ENCODE measurements around the gene PAPOLA.

The PAPOLA gene

DNA sequence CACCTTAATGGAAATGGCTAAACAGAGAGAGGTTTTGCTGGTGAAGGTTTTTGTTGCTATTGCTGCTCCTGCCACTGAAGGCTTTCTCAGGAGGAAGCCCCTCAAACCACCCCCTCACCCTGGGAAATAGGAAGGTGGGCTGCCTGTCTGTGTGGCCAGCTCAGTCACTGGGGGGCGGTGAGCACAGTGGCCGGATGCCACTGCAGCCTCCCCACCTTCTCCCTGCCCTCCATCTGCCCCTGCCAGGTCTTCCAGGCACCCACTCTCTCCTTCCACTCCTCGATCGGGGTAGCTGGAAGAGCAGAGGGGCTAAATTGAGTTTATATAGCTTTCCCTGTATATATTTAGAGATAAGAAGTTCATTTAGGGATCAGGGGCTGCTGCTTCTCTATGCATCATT is 80.8 kb downstream of the PAPOLA start:
- no peak overlapping the region for H3K9ac ChIP-seq (ENCODE audit: low read length in 5 of 5)
- H3K27ac ChIP-seq (ENCODE audit: low read depth, low read length), result no peak overlapping the region
- H3K36me3 ChIP-seq (ENCODE audit: control insufficient read depth in 5 of 5, insufficient read depth in 5 of 5, low read length in 5 of 5), result no peaks in the 10 kb centered on the region
- H3K4me1 ChIP-seq (ENCODE audit: control insufficient read depth in 5 of 5, insufficient read depth in 5 of 5, low read length in 5 of 5), result peaks cover 0 to 8% (median 7%) of the 10 kb centered on the region in 5 donors
- peaks cover 0 to 32% (median 11%) of the 10 kb centered on the region in 5 donors for H3K27me3 ChIP-seq (ENCODE audit: control insufficient read depth in 5 of 5, insufficient read depth in 4 of 5, low read length in 5 of 5)
- H3K9me3 ChIP-seq (ENCODE audit: control insufficient read depth in 5 of 5, low read length in 5 of 5), result no peaks in the 10 kb centered on the region
- no peak overlapping the region for H3K4me3 ChIP-seq (ENCODE audit: low read depth in 1 of 5, low read length in 5 of 5)

DNA sequence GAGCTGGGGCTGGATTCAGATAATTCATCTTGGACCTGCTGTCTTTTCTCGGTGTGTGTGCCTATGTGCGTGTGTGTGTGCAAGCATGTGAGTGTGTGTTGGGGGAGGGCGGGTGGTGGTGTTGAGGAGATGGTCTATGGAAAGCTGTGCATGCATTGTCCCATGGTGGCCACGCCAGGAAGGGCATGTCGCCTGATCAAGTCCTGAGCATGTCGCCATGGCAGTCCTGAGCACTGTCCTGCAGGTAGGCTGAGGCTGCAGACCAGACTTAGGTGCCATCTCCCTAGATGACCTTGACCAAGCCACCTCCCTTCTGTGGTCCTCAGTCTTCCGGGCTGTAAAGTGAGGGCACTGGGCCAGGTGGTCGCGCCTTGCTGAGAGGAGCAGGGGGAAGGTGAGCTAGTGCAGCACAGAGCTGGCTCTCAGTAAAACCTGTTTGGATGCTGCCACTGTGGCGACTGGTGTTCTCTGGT is 81.4 kb downstream of the PAPOLA start:
- Histone ChIP-seq H3K36me3 (ENCODE audit: control insufficient read depth in 5 of 5, insufficient read depth in 5 of 5, low read length in 5 of 5) (no peaks in the 10 kb centered on the region), H3K4me3 (ENCODE audit: low read depth in 1 of 5, low read length in 5 of 5) (no peak overlapping the region), H3K9me3 (ENCODE audit: control insufficient read depth in 5 of 5, low read length in 5 of 5) (no peaks in the 10 kb centered on the region), H3K27ac (ENCODE audit: low read depth, low read length) (no peak overlapping the region), H3K9ac (ENCODE audit: low read length in 5 of 5) (no peak overlapping the region), H3K27me3 (ENCODE audit: control insufficient read depth in 5 of 5, insufficient read depth in 4 of 5, low read length in 5 of 5) (peaks cover 0 to 32% (median 11%) of the 10 kb centered on the region in 5 donors), H3K4me1 (ENCODE audit: control insufficient read depth in 5 of 5, insufficient read depth in 5 of 5, low read length in 5 of 5) (peaks cover 0 to 11% (median 11%) of the 10 kb centered on the region in 5 donors)

DNA sequence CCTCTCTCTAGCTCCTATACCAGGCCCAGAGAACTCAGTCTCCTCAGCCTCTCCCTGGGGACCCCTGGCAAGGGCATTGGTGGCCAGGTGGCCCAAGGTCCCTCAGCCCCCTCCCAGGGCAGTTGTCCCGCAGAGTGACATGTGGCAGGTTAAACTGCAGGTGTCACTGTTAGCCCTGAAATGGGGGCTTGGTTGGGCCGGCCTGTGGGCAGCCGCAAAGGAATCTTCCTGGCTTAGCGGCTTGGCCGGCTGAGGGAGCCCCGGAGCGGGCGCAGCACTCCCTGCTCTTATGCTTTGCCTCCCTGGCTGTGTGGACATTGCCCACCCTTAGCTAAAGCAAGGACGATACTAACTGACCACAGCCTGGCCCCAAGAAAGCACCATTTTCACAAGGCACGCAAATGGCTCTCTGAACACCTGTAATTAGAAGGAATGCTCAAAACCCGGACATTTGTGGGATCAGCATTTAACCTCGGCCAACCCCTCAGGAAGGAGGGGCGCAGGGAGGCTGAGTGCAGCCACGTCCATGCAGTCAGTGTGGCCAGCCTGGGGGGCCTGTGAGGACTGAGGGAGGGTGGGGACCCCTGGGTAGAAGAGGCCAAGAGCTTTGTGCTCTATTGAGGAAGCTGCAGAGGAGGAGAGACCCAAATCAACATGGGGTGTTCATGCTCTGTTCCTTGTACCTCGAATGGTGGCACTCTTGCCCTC is 82.2 kb downstream of the PAPOLA start:
- no peak overlapping the region for H3K27ac ChIP-seq (ENCODE audit: low read depth, low read length)
- H3K9me3 ChIP-seq (ENCODE audit: control insufficient read depth in 5 of 5, low read length in 5 of 5), result no peaks in the 10 kb centered on the region
- no peak overlapping the region for H3K9ac ChIP-seq (ENCODE audit: low read length in 5 of 5)
- H3K36me3 ChIP-seq (ENCODE audit: control insufficient read depth in 5 of 5, insufficient read depth in 5 of 5, low read length in 5 of 5), result no peaks in the 10 kb centered on the region
- H3K4me1 ChIP-seq (ENCODE audit: control insufficient read depth in 5 of 5, insufficient read depth in 5 of 5, low read length in 5 of 5), result peaks cover 0 to 19% (median 18%) of the 10 kb centered on the region in 5 donors
- peaks cover 0 to 32% (median 11%) of the 10 kb centered on the region in 5 donors for H3K27me3 ChIP-seq (ENCODE audit: control insufficient read depth in 5 of 5, insufficient read depth in 4 of 5, low read length in 5 of 5)
- H3K4me3 ChIP-seq (ENCODE audit: low read depth in 1 of 5, low read length in 5 of 5), result no peak overlapping the region

DNA sequence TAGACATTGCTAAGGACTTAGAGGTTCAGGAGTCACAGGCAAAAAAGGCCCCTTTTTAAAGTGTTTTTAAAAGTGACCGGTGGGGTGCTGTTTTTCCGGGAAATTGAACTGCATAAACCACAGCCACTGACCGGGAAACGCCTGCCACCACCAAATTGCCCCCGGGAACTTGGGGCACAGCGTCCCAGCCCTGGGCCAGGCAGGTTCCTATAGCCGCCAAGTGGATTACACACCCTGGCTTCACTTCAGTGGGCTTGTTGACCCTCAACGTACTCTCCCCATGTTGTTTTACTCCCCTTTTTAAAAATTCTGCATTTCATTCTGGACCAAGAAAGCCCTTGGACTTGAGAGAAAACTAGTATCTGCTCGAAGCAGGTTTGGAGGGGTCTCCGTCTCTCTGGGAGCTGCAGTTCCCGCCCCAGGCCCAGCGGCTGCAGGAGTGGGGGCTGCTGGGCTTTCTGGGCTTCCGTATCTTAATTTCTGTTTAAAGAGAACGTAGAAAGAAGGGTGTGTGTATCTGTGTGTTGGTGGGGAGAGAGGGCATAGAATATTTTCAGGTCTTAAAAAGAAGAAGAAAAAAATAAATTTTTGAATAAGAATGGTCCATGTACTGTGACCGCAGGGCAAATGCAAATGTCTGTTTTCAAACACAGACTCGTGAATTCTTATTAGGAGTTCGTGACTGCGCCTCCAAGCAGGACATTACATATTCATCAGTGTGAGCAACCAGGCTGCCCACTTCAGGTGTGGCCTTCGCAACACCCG is 82.9 kb downstream of the PAPOLA start:
- no peak overlapping the region for H3K9ac ChIP-seq (ENCODE audit: low read length in 5 of 5)
- H3K27me3 ChIP-seq (ENCODE audit: control insufficient read depth in 5 of 5, insufficient read depth in 4 of 5, low read length in 5 of 5), result peaks cover 0 to 32% (median 11%) of the 10 kb centered on the region in 5 donors
- no peak overlapping the region for H3K27ac ChIP-seq (ENCODE audit: low read depth, low read length)
- peaks cover 0 to 25% (median 24%) of the 10 kb centered on the region in 5 donors for H3K4me1 ChIP-seq (ENCODE audit: control insufficient read depth in 5 of 5, insufficient read depth in 5 of 5, low read length in 5 of 5)
- H3K9me3 ChIP-seq (ENCODE audit: control insufficient read depth in 5 of 5, low read length in 5 of 5), result no peaks in the 10 kb centered on the region
- no peaks in the 10 kb centered on the region for H3K36me3 ChIP-seq (ENCODE audit: control insufficient read depth in 5 of 5, insufficient read depth in 5 of 5, low read length in 5 of 5)
- H3K4me3 ChIP-seq (ENCODE audit: low read depth in 1 of 5, low read length in 5 of 5), result no peak overlapping the region

DNA sequence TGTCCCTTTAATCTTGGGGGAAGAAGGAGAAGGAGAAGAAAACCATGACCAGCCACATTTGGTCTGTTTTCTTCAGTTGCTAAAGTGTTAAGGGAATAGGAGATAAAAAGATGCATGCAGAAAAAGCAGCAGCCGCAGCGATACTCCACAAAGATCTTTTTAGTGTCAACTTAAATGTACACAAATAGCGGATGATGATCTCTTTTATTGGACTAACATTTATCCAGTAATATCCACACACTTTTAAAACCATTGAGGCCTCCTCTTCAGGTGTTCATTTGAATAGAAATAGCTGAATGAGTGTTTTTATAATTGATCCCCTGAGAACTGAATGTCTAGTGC is 83.5 kb downstream of the PAPOLA start:
- no peak overlapping the region for H3K4me3 ChIP-seq (ENCODE audit: low read depth in 1 of 5, low read length in 5 of 5)
- H3K27ac ChIP-seq (ENCODE audit: low read depth, low read length), result no peak overlapping the region
- no peaks in the 10 kb centered on the region for H3K9me3 ChIP-seq (ENCODE audit: control insufficient read depth in 5 of 5, low read length in 5 of 5)
- H3K4me1 ChIP-seq (ENCODE audit: control insufficient read depth in 5 of 5, insufficient read depth in 5 of 5, low read length in 5 of 5), result peaks cover 0 to 25% (median 24%) of the 10 kb centered on the region in 5 donors
- no peaks in the 10 kb centered on the region for H3K36me3 ChIP-seq (ENCODE audit: control insufficient read depth in 5 of 5, insufficient read depth in 5 of 5, low read length in 5 of 5)
- H3K9ac ChIP-seq (ENCODE audit: low read length in 5 of 5), result no peak overlapping the region
- peaks cover 0 to 32% (median 11%) of the 10 kb centered on the region in 5 donors for H3K27me3 ChIP-seq (ENCODE audit: control insufficient read depth in 5 of 5, insufficient read depth in 4 of 5, low read length in 5 of 5)

DNA sequence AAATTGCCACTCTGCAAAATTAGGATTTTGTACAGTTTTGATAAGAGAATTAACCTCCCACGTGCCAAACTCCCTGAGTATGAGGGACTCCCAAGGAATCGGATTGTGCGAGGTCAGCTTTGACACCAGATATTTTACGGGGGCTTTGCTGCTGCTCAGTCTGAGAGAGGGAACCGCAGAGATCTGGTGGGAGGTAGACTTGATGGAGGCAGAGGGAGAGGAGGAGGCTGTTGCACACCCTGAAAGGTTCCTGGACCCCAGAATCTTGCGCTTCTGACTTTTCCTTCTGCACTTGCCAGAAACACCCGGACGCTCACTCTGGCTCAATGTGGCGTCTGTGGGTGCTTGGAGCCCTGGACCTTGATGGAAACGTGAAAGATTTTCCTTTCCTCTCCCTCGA is 83.9 kb downstream of the PAPOLA start:
- Histone ChIP-seq H3K9me3 (ENCODE audit: control insufficient read depth in 5 of 5, low read length in 5 of 5) (no peaks in the 10 kb centered on the region), H3K9ac (ENCODE audit: low read length in 5 of 5) (no peak overlapping the region), H3K27me3 (ENCODE audit: control insufficient read depth in 5 of 5, insufficient read depth in 4 of 5, low read length in 5 of 5) (peaks cover 0 to 32% (median 11%) of the 10 kb centered on the region in 5 donors), H3K4me3 (ENCODE audit: low read depth in 1 of 5, low read length in 5 of 5) (no peak overlapping the region), H3K27ac (ENCODE audit: low read depth, low read length) (no peak overlapping the region), H3K36me3 (ENCODE audit: control insufficient read depth in 5 of 5, insufficient read depth in 5 of 5, low read length in 5 of 5) (no peaks in the 10 kb centered on the region), H3K4me1 (ENCODE audit: control insufficient read depth in 5 of 5, insufficient read depth in 5 of 5, low read length in 5 of 5) (peaks cover 0 to 25% (median 24%) of the 10 kb centered on the region in 5 donors)

DNA sequence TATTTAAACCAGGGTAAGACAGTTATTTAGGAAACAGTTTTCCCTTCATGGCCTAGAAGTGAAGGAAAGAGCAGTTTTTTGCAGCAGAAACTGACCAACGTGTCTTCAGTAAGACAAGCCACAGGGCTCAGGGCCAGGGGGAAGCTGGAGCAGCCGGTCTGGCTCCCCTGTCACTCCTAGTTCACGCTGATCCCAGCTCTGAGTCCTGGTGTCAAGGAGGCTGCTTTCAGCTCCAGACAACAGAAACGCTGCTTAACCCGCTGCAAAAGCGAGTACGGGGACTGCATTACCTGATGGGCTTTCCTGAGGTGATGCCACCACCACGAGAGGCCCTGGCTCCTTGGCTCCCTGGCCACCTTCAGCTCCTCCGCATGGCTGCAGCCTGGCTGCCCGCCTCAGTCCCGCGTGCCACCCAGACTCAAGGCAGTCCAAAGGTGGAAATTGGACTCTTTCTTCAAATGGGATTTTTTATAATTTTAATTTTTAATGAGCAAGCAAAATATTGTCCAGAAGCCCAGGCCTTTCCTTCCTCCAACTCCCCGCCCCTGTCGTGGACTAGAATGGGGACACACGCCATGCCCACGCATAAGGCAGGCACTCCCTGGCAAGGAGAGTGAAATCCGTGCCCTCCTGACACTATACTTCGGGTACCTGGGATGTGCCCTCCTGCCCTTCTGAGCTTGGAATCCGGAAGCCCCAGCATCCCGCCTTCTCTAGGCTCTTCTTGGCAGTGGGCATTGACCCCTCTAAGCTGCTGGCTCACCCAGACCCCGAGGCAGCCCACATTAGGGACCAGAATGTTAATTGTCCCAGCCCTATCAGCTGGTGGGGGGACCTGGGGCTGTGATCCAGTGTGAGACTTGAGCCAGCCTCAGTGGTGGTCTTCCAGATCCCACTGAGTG is 85.0 kb downstream of the PAPOLA start:
- H3K4me3 ChIP-seq (ENCODE audit: low read depth in 1 of 5, low read length in 5 of 5), result no peak overlapping the region
- peaks cover 0 to 35% (median 11%) of the 10 kb centered on the region in 5 donors for H3K27me3 ChIP-seq (ENCODE audit: control insufficient read depth in 5 of 5, insufficient read depth in 4 of 5, low read length in 5 of 5)
- no peaks in the 10 kb centered on the region for H3K9me3 ChIP-seq (ENCODE audit: control insufficient read depth in 5 of 5, low read length in 5 of 5)
- H3K9ac ChIP-seq (ENCODE audit: low read length in 5 of 5), result no peak overlapping the region
- peaks cover 0 to 22% (median 22%) of the 10 kb centered on the region in 5 donors for H3K4me1 ChIP-seq (ENCODE audit: control insufficient read depth in 5 of 5, insufficient read depth in 5 of 5, low read length in 5 of 5)
- H3K27ac ChIP-seq (ENCODE audit: low read depth, low read length), result no peak overlapping the region
- no peaks in the 10 kb centered on the region for H3K36me3 ChIP-seq (ENCODE audit: control insufficient read depth in 5 of 5, insufficient read depth in 5 of 5, low read length in 5 of 5)

DNA sequence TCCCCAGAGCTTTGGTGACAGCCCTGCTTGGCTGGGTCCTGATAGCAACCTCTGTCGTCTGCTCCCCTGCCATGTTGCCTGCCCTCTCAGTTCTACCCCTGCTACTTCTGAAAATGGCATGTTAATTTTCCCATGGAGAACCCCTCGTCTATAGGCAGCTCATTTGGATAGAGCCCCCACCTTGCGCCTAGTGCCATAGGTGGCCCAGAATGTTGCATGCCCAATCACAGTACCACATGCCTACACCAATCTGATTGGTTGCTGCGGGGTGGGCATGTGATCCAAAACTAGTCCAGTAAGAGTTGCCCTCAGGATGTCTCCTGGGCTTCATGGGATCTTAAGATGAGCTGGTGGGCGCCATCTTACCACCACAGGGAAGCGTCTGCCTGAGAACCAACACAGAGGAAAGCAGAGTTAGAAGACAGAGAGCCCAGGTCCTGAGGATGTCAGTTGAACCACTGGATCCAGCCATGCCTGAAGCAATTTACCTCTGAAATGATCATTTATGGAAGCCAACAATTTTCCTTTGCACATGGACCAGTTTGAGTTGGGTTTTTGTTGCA is 85.7 kb downstream of the PAPOLA start:
- Histone ChIP-seq H3K4me1 (ENCODE audit: control insufficient read depth in 5 of 5, insufficient read depth in 5 of 5, low read length in 5 of 5) (peaks cover 0 to 26% (median 25%) of the 10 kb centered on the region in 5 donors), H3K9ac (ENCODE audit: low read length in 5 of 5) (no peak overlapping the region), H3K27ac (ENCODE audit: low read depth, low read length) (no peak overlapping the region), H3K36me3 (ENCODE audit: control insufficient read depth in 5 of 5, insufficient read depth in 5 of 5, low read length in 5 of 5) (no peaks in the 10 kb centered on the region), H3K27me3 (ENCODE audit: control insufficient read depth in 5 of 5, insufficient read depth in 4 of 5, low read length in 5 of 5) (peaks cover 0 to 35% (median 15%) of the 10 kb centered on the region in 5 donors), H3K4me3 (ENCODE audit: low read depth in 1 of 5, low read length in 5 of 5) (no peak overlapping the region), H3K9me3 (ENCODE audit: control insufficient read depth in 5 of 5, low read length in 5 of 5) (no peaks in the 10 kb centered on the region)

DNA sequence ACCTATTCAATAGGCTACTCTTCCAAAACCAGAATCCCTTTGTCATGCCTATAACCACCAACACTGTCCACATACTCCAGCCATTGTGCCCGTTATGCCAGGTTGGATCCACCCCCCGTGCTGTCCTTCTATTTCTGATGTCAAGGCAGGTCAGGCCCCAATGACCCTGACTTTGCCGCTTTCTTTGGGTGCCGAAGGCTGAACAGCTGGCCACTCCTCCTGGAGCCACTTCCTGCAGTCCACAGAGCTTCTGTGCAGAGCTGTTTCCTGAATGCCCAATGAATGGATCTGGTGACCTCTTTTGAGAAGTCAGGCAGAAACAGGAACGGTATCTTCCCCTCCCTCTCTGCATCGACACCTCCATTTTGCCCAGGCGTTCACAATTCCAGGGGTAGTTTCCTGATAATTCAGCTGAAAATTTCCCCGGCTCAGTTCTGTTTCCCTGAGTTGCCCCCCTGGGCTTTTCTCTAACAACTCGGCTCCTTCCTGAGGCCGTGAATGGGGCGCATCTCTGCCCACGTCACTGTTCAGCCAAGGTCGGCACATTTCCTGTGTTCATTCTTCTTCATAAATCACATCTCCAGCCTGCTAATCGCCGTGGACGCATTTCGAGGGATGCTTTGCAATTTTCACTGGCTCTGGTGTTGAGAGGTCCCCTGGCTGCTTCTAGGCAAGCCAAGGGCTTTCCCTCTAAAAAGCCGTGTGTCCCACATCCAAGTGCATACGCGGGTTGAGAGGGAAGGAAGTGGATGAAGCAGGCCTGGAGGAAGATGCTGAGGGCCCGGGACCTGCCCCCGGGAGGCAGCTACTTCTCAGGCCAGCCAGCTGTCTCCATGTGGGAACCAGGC is 86.5 kb downstream of the PAPOLA start:
- Histone ChIP-seq H3K4me3 (ENCODE audit: low read depth in 1 of 5, low read length in 5 of 5) (peak overlapping the region in 3 of 5 donors; percentile 21 to 26 (median 26)), H3K27me3 (ENCODE audit: control insufficient read depth in 5 of 5, insufficient read depth in 4 of 5, low read length in 5 of 5) (peaks cover 0 to 42% (median 21%) of the 10 kb centered on the region in 5 donors), H3K27ac (ENCODE audit: low read depth, low read length) (no peak overlapping the region), H3K9ac (ENCODE audit: low read length in 5 of 5) (peak overlapping the region in 1 of 5 donors; percentile 46), H3K9me3 (ENCODE audit: control insufficient read depth in 5 of 5, low read length in 5 of 5) (no peaks in the 10 kb centered on the region), H3K36me3 (ENCODE audit: control insufficient read depth in 5 of 5, insufficient read depth in 5 of 5, low read length in 5 of 5) (no peaks in the 10 kb centered on the region), H3K4me1 (ENCODE audit: control insufficient read depth in 5 of 5, insufficient read depth in 5 of 5, low read length in 5 of 5) (peaks cover 0 to 29% (median 27%) of the 10 kb centered on the region in 5 donors)
